ENCODE results near the gene COL6A5.

Gene COL6A5

DNA sequence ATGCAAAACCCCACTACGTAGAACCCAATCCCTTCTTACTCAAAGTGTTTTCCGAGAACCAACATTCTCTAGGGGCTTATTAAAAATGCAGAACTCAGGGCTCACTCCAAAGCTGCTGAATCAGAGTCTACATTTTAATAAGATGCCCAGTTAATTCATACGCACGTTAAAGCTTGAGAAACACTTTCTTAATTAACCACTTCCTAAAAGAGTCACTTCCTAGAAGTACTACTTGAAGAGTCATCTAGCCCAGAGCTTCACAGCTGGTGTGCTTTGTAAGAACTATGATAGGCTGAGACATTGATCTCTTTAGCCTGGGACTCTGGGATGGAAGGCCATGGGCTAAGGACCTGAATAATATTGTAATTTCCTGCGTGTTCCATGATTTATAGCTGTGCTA is 9.0 kb downstream of the COL6A5 start:
- no peak overlapping the region for H3K4me3 ChIP-seq (ENCODE audit: low read depth, low read length)
- no peaks in the 10 kb centered on the region for H3K9me3 ChIP-seq (ENCODE audit: control insufficient read depth, insufficient read depth, low read length)
- H3K9ac ChIP-seq (ENCODE audit: low read depth, low read length) = no peak overlapping the region
- no peaks in the 10 kb centered on the region for H3K36me3 ChIP-seq (ENCODE audit: control insufficient read depth, insufficient read depth, low read length)
- no peaks in the 10 kb centered on the region for H3K27me3 ChIP-seq (ENCODE audit: control insufficient read depth, insufficient read depth, low read length)
- H3K4me1 ChIP-seq (ENCODE audit: control insufficient read depth, insufficient read depth, low read length) = no peaks in the 10 kb centered on the region

DNA sequence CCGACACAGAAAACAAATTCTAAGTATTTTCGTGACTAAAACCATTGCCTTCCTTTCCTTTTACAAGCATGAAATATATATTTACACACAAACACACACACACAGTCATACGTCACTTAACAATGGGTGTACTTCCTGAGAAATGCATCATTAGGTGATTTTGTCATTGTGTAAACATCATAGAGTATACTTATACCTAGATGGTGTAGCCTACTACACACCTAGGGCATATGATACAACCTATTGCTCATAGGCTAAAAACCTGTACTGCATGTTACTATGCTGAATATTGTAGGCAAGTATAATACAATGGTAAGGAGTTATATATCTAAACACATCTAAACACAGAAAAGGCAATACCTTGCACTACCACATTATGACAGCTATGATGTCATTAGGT is 28.6 kb downstream of the COL6A5 start:
- Histone ChIP-seq H3K4me3 (ENCODE audit: low read depth, low read length) (no peak overlapping the region), H3K9ac (ENCODE audit: low read depth, low read length) (no peak overlapping the region), H3K9me3 (ENCODE audit: control insufficient read depth, insufficient read depth, low read length) (no peaks in the 10 kb centered on the region), H3K4me1 (ENCODE audit: control insufficient read depth, insufficient read depth, low read length) (no peaks in the 10 kb centered on the region), H3K36me3 (ENCODE audit: control insufficient read depth, insufficient read depth, low read length) (no peaks in the 10 kb centered on the region), H3K27me3 (ENCODE audit: control insufficient read depth, insufficient read depth, low read length) (no peaks in the 10 kb centered on the region)

DNA sequence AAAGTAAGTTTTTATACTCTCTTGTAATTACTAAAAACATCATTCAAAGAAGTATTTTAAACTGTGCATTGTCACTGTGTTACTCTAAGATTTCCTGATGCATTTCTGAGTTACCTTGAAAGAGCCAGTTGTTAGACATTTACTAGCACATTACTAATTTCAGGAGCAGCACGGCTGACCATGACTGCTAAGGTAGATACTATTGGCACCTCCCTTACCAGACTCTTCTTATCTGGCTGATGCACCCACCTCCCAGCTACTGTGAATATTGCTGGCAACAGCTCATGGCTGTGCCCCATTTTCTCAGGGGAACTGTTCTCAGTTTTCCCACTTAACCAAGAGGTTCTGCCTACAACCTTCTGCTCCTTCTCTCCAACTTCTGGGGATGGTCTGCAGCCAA is 29.4 kb downstream of the COL6A5 start:
- Histone ChIP-seq H3K9me3 (ENCODE audit: control insufficient read depth, insufficient read depth, low read length) (no peaks in the 10 kb centered on the region), H3K36me3 (ENCODE audit: control insufficient read depth, insufficient read depth, low read length) (no peaks in the 10 kb centered on the region), H3K4me3 (ENCODE audit: low read depth, low read length) (no peak overlapping the region), H3K4me1 (ENCODE audit: control insufficient read depth, insufficient read depth, low read length) (no peaks in the 10 kb centered on the region), H3K27me3 (ENCODE audit: control insufficient read depth, insufficient read depth, low read length) (no peaks in the 10 kb centered on the region), H3K9ac (ENCODE audit: low read depth, low read length) (no peak overlapping the region)

DNA sequence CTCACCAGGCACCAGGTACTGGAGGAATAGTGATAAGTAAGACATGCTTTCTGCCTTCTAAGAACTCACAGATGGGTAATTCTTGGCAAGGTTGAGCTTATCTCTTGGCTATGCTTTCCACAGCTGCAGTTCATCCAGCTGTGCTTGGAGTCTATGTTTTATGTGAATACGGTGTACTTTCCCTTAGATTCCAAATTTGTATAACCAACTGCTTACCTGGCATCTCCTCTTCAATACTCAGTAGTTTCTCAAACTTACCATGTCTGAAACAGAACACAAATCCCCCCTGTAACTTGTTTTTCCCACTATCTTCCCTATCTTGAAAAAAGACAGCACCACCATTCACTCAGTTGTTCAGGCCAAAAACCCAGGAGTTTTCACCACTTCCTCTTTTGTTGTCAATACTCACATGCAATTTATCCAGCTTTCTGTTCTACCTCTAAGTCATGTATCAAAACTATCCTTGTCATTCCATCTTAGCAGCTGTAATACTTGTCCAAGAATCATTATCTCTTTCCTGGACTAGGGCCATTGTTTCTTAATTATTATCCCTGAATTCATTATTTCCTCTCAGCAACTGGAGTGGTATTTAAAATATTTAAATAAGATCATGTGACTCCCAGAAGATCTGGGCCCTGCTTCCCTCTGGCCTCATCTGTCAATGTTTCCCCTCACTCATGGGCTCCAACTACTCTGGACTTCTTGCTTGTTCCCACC is 32.6 kb downstream of the COL6A5 start:
- Histone ChIP-seq H3K27me3 (ENCODE audit: control insufficient read depth, insufficient read depth, low read length) (no peaks in the 10 kb centered on the region), H3K9ac (ENCODE audit: low read depth, low read length) (no peak overlapping the region), H3K4me1 (ENCODE audit: control insufficient read depth, insufficient read depth, low read length) (no peaks in the 10 kb centered on the region), H3K9me3 (ENCODE audit: control insufficient read depth, insufficient read depth, low read length) (no peaks in the 10 kb centered on the region), H3K36me3 (ENCODE audit: control insufficient read depth, insufficient read depth, low read length) (no peaks in the 10 kb centered on the region), H3K4me3 (ENCODE audit: low read depth, low read length) (no peak overlapping the region)

DNA sequence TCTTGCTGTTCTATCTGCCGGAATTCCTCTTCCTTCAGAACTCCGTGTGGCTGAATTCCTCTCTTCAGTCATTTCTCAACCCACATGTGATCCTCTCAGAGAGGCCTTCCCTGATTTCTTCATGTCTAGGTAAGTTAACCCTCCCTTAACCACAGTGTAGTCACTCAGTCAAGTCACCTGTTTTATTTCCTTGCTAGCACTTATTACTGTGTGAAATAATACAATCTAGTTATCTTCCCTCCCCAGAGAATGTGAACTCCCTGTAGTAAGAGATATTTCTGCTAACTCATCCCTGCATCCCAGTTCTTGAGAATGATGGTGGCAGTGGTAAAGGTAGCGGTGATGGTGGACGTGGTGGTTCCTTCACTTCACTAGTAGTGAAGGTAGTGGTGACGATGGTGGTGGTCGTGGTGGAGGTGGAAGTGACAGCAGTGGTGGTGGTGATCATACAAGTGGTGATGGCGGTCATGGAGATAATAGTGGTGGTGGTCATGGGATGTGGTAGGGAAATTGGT is 33.3 kb downstream of the COL6A5 start:
- Histone ChIP-seq H3K36me3 (ENCODE audit: control insufficient read depth, insufficient read depth, low read length) (no peaks in the 10 kb centered on the region), H3K9ac (ENCODE audit: low read depth, low read length) (no peak overlapping the region), H3K4me1 (ENCODE audit: control insufficient read depth, insufficient read depth, low read length) (no peaks in the 10 kb centered on the region), H3K4me3 (ENCODE audit: low read depth, low read length) (no peak overlapping the region), H3K9me3 (ENCODE audit: control insufficient read depth, insufficient read depth, low read length) (no peaks in the 10 kb centered on the region), H3K27me3 (ENCODE audit: control insufficient read depth, insufficient read depth, low read length) (no peaks in the 10 kb centered on the region)

DNA sequence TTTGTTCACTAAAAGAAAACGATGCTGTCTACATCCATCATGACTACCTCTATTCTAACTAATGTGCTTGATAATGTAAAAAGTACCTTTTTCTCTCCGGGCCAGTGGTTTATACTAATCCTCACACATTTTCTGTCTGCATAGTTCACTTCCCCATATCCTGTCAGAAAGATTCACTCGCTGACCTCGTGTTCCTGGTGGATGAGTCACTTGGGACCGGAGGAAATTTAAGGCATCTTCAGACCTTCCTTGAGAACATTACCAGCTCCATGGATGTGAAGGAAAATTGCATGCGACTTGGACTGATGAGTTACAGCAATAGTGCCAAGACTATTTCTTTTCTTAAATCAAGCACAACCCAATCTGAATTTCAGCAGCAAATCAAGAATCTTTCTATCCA is 33.8 kb downstream of the COL6A5 start:
- no peaks in the 10 kb centered on the region for H3K36me3 ChIP-seq (ENCODE audit: control insufficient read depth, insufficient read depth, low read length)
- no peak overlapping the region for H3K4me3 ChIP-seq (ENCODE audit: low read depth, low read length)
- no peaks in the 10 kb centered on the region for H3K9me3 ChIP-seq (ENCODE audit: control insufficient read depth, insufficient read depth, low read length)
- no peaks in the 10 kb centered on the region for H3K27me3 ChIP-seq (ENCODE audit: control insufficient read depth, insufficient read depth, low read length)
- no peak overlapping the region for H3K9ac ChIP-seq (ENCODE audit: low read depth, low read length)
- H3K4me1 ChIP-seq (ENCODE audit: control insufficient read depth, insufficient read depth, low read length) = no peaks in the 10 kb centered on the region

DNA sequence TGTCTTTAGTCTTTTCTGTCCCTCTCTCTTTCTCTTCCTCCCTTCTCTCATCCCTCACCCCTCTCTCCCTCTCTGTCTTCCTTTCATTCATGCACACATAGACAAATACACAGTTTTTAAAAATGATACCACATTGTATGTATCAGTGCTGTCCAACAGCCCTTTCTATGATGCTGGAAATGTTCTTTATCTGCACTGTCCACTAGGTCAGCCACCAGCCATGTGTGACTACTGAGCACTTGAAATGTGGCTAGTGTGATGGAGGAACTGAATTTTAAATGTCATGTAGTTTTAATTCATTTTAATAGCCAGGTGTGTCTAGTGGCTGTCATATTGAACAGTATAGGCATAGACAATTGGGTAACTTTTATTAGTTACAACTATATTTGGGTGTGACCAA is 34.9 kb downstream of the COL6A5 start:
- H3K27me3 ChIP-seq (ENCODE audit: control insufficient read depth, insufficient read depth, low read length) = no peaks in the 10 kb centered on the region
- no peaks in the 10 kb centered on the region for H3K9me3 ChIP-seq (ENCODE audit: control insufficient read depth, insufficient read depth, low read length)
- no peak overlapping the region for H3K4me3 ChIP-seq (ENCODE audit: low read depth, low read length)
- no peak overlapping the region for H3K9ac ChIP-seq (ENCODE audit: low read depth, low read length)
- no peaks in the 10 kb centered on the region for H3K4me1 ChIP-seq (ENCODE audit: control insufficient read depth, insufficient read depth, low read length)
- H3K36me3 ChIP-seq (ENCODE audit: control insufficient read depth, insufficient read depth, low read length) = no peaks in the 10 kb centered on the region

DNA sequence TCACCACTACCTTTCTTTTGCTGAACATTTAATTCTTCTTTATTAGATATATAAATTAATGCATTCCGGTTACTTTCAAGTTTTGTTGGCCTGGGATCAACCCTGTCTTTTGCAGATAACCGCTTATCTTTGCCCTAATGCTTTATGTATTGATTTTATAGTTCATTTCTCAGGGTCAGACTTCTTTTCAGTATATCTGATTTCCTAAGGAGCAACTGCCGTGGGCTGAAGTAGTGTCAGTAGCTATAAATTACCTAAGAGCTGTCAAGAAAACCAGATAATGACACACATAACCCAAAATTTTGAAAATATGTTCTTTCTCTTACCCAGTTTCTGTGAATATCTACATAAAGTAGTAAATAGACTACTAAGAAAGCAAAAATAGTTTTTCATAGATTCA is 38.0 kb downstream of the COL6A5 start:
- no peaks in the 10 kb centered on the region for H3K9me3 ChIP-seq (ENCODE audit: control insufficient read depth, insufficient read depth, low read length)
- no peaks in the 10 kb centered on the region for H3K4me1 ChIP-seq (ENCODE audit: control insufficient read depth, insufficient read depth, low read length)
- no peaks in the 10 kb centered on the region for H3K36me3 ChIP-seq (ENCODE audit: control insufficient read depth, insufficient read depth, low read length)
- no peak overlapping the region for H3K4me3 ChIP-seq (ENCODE audit: low read depth, low read length)
- H3K9ac ChIP-seq (ENCODE audit: low read depth, low read length) = no peak overlapping the region
- H3K27me3 ChIP-seq (ENCODE audit: control insufficient read depth, insufficient read depth, low read length) = no peaks in the 10 kb centered on the region

DNA sequence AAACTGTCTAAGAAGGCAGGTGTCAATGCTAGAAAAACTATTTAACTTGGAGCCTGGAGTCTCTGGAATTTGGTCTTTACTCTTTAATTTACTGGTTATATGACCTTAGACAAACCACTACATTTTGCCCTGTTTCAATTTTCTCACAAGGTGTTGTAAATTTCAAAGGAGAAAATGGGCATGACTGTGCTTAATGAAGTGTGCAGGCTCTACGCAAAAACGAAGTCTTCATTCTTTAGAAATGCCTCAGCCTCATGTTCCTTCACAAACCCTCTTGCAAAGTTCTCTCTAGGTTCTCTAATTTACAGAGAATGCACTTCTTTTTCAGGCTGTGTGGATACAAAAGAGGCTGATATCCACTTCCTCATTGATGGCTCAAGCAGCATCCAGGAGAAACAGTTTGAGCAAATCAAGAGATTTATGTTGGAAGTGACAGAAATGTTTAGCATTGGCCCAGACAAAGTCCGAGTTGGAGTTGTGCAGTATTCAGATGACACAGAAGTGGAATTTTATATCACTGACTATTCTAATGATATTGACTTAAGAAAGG is 39.1 kb downstream of the COL6A5 start:
- no peaks in the 10 kb centered on the region for H3K9me3 ChIP-seq (ENCODE audit: control insufficient read depth, insufficient read depth, low read length)
- H3K36me3 ChIP-seq (ENCODE audit: control insufficient read depth, insufficient read depth, low read length) = no peaks in the 10 kb centered on the region
- no peak overlapping the region for H3K4me3 ChIP-seq (ENCODE audit: low read depth, low read length)
- H3K9ac ChIP-seq (ENCODE audit: low read depth, low read length) = no peak overlapping the region
- H3K27me3 ChIP-seq (ENCODE audit: control insufficient read depth, insufficient read depth, low read length) = no peaks in the 10 kb centered on the region
- no peaks in the 10 kb centered on the region for H3K4me1 ChIP-seq (ENCODE audit: control insufficient read depth, insufficient read depth, low read length)

DNA sequence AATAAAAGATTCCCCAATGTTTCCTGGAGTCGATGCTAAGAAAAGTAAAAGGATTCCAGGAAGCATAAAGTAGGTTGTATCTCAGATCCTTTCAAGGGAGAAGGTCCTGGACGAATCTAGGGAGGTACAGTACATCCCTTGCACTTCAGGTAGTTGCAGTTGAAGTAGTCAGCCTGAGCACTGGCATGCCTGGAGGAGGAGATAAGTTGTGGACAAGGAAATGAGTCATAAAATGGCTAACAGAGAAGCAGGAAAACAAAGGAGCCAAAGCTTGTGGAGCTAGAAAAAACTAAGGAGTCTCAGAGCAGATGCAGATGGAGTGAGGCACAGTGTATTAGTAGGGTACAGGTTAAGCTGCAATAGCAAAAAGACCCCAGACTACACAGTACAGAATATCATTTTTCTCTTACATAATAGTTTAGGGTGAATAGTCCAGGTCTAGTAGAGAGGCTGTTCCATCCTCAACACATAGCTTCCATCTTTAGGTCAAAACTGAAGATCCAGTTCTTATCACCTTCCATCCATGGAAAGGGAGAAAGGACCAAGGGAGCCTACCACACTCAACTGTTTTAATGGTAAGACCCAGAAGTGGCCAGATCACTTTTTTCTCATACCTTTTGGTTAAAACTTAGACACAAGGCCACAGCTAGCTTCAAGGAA is 41.3 kb downstream of the COL6A5 start:
- no peak overlapping the region for H3K4me3 ChIP-seq (ENCODE audit: low read depth, low read length)
- no peak overlapping the region for H3K9ac ChIP-seq (ENCODE audit: low read depth, low read length)
- H3K4me1 ChIP-seq (ENCODE audit: control insufficient read depth, insufficient read depth, low read length) = no peaks in the 10 kb centered on the region
- no peaks in the 10 kb centered on the region for H3K27me3 ChIP-seq (ENCODE audit: control insufficient read depth, insufficient read depth, low read length)
- H3K36me3 ChIP-seq (ENCODE audit: control insufficient read depth, insufficient read depth, low read length) = no peaks in the 10 kb centered on the region
- H3K9me3 ChIP-seq (ENCODE audit: control insufficient read depth, insufficient read depth, low read length) = no peaks in the 10 kb centered on the region

DNA sequence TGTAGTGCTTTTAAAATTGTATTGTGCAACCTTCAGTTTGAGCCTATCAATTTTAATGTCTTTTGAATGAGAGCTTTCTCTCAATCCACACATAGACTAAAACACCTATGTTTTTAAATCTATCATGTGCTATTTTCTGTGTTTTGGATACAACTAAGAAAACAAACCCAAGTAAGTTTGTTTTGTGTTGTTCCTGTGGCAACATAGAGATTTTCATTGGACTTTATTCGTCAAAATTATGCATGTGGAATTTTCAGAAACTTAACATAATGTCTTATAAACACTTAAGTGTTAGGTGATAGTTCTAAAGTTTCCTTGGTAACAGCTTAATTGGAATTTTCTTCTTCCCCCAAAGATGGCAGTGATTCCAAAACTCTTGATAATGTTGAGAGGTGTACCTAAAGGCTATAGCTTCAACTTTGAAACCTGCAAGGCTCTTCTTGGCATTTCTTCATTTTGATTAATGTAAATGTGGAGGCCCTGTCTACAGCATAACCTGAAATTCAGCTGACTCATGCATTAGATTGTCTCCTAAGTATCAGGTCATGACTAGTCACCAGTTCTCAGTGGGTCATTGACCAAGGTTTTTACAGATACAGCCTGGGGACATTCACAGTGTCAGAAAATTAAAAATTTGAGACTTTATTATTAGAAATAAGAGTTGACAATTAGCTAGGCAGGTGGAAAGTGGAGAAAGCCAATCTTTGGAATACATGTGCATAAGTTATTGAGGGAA is 44.4 kb downstream of the COL6A5 start:
- no peaks in the 10 kb centered on the region for H3K9me3 ChIP-seq (ENCODE audit: control insufficient read depth, insufficient read depth, low read length)
- no peak overlapping the region for H3K9ac ChIP-seq (ENCODE audit: low read depth, low read length)
- no peaks in the 10 kb centered on the region for H3K27me3 ChIP-seq (ENCODE audit: control insufficient read depth, insufficient read depth, low read length)
- no peaks in the 10 kb centered on the region for H3K4me1 ChIP-seq (ENCODE audit: control insufficient read depth, insufficient read depth, low read length)
- H3K4me3 ChIP-seq (ENCODE audit: low read depth, low read length) = no peak overlapping the region
- H3K36me3 ChIP-seq (ENCODE audit: control insufficient read depth, insufficient read depth, low read length) = no peaks in the 10 kb centered on the region

All from iPS-15b (cell line).